Mesenchymal stem cell (in vitro differentiated cells and primary cell): ENCODE data around the gene LIN7B.
"Not testable (repeated sequence)": the region's sequence is repeated elsewhere in the genome, so short reads cannot be mapped to it uniquely, and the experiment has no call there.

Experiments
- DNase-seq: peaks from one replicate; pipeline ENCODE4 v3.0.0-alpha.2; 2013
- H2AFZ ChIP-seq: one replicate; pipeline ENCODE4 v1.6.1; 2013; ENCODE audit warnings: low read depth, mild to moderate bottlenecking, control low read depth, inconsistent platforms, low read length, moderate library complexity
- H2AK5ac ChIP-seq: 2 replicates; pipeline ENCODE4 v1.6.1; 2013; ENCODE audit warnings: low read length, moderate library complexity, mild to moderate bottlenecking, inconsistent platforms; ENCODE audit not compliant: severe bottlenecking
- H2BK120ac ChIP-seq: one replicate; pipeline ENCODE4 v1.6.1; 2013; ENCODE audit warnings: low read depth, mild to moderate bottlenecking, inconsistent platforms, low read length, moderate library complexity
- H2BK12ac ChIP-seq, 2 experiments: one replicate each; pipeline ENCODE4 v1.6.1; 2013; ENCODE audit warnings: inconsistent platforms in 2 of 2, low read length in 2 of 2, mild to moderate bottlenecking in 2 of 2, moderate library complexity in 2 of 2, control low read depth in 1 of 2
- H2BK15ac ChIP-seq: one replicate; pipeline ENCODE4 v1.6.1; 2013; ENCODE audit warnings: mild to moderate bottlenecking, low read depth, inconsistent platforms; ENCODE audit not compliant: poor library complexity, severe bottlenecking
- H2BK5ac ChIP-seq: 2 replicates; pipeline ENCODE4 v1.6.1; 2013; ENCODE audit warnings: low read depth, mild to moderate bottlenecking, low read length, control low read depth, inconsistent platforms; ENCODE audit not compliant: poor library complexity, severe bottlenecking
- H3K14ac ChIP-seq, 2 experiments: one replicate each; pipeline ENCODE4 v1.6.1; 2013; ENCODE audit warnings: inconsistent platforms in 2 of 2, low read length in 2 of 2, control low read depth in 1 of 2, mild to moderate bottlenecking in 1 of 2, moderate library complexity in 1 of 2
- H3K18ac ChIP-seq, 2 experiments: one replicate each; pipeline ENCODE4 v1.6.1; 2013; ENCODE audit warnings: inconsistent platforms in 2 of 2, low read length in 2 of 2, control low read depth in 1 of 2, low read depth in 1 of 2, mild to moderate bottlenecking in 1 of 2
- H3K23ac ChIP-seq, 2 experiments: one replicate each; pipeline ENCODE4 v1.6.1; 2013; ENCODE audit warnings: inconsistent platforms in 2 of 2, low read length in 2 of 2, mild to moderate bottlenecking in 2 of 2, moderate library complexity in 2 of 2, control low read depth in 1 of 2
- H3K27ac ChIP-seq: 2 replicates; pipeline ENCODE4 v1.5.1; 2013; ENCODE audit warnings: mild to moderate bottlenecking, moderate library complexity, low read length, control low read depth, inconsistent platforms; ENCODE audit not compliant: poor library complexity, severe bottlenecking
- H3K27me3 ChIP-seq, 2 experiments: 2 replicates each; pipeline versions ENCODE4 v1.6.1 to v1.7.0; 2013; ENCODE audit warnings: low read length in 2 of 2, mild to moderate bottlenecking in 2 of 2, moderate library complexity in 2 of 2, control low read depth in 1 of 2, inconsistent platforms in 1 of 2; ENCODE audit not compliant: control insufficient read depth in 1 of 2, insufficient read depth in 1 of 2
- H3K36me3 ChIP-seq, 2 experiments: 2 replicates each; pipeline versions ENCODE4 v1.6.1 to v1.7.0; 2013; ENCODE audit warnings: low read length in 2 of 2, control low read depth in 1 of 2, inconsistent platforms in 1 of 2, low read depth in 1 of 2, mild to moderate bottlenecking in 1 of 2; ENCODE audit not compliant: insufficient read depth in 2 of 2, control insufficient read depth in 1 of 2
- H3K4ac ChIP-seq, 2 experiments: one replicate each; pipeline ENCODE4 v1.6.1; 2013; ENCODE audit warnings: inconsistent platforms in 2 of 2, low read length in 2 of 2, mild to moderate bottlenecking in 2 of 2, moderate library complexity in 2 of 2, control low read depth in 1 of 2, low read depth in 1 of 2
- H3K4me1 ChIP-seq: 2 replicates; pipeline ENCODE4 v1.6.1; 2013; ENCODE audit warnings: low read depth, low read length, control low read depth; ENCODE audit not compliant: control insufficient read depth, insufficient read depth
- H3K4me2 ChIP-seq: 2 replicates; pipeline ENCODE4 v1.6.1; 2013; ENCODE audit warnings: low read length, mild to moderate bottlenecking, inconsistent platforms; ENCODE audit not compliant: poor library complexity, severe bottlenecking
- H3K4me3 ChIP-seq, 2 experiments: 2 replicates each; pipeline versions ENCODE4 v1.5.1 to v1.7.0; 2013; ENCODE audit warnings: low read length in 2 of 2, mild to moderate bottlenecking in 2 of 2, control low read depth in 1 of 2, low read depth in 1 of 2; ENCODE audit not compliant: insufficient read depth in 1 of 2
- H3K79me1 ChIP-seq: replicated peaks from 2 replicates; pipeline ENCODE4 v1.6.1; 2013; ENCODE audit warnings: mild to moderate bottlenecking, control low read depth, low read length, inconsistent platforms; ENCODE audit not compliant: poor library complexity, severe bottlenecking
- H3K9ac ChIP-seq: 2 replicates; pipeline ENCODE4 v1.7.0; 2013; ENCODE audit warnings: mild to moderate bottlenecking, low read length, moderate library complexity
- H3K9me3 ChIP-seq: 2 replicates; pipeline ENCODE4 v1.7.0; 2013; ENCODE audit warnings: mild to moderate bottlenecking, low read length; ENCODE audit not compliant: control insufficient read depth
- H4K8ac ChIP-seq: one replicate; pipeline ENCODE4 v1.6.1; 2013; ENCODE audit warnings: inconsistent platforms, mild to moderate bottlenecking, low read length, moderate library complexity
- H4K91ac ChIP-seq: one replicate; pipeline ENCODE4 v1.6.1; 2013; ENCODE audit warnings: mild to moderate bottlenecking, low read length, inconsistent platforms
- WGBS: methylation state at CpG from one replicate; pipeline ENCODE4 v1.1.7; 2013; ENCODE audit warnings: mixed read lengths; 5-methylcytosine and 5-hydroxymethylcytosine counted together

The LIN7B gene

GRCh38 chr19:49073514-49074378 is 40.4 kb upstream of the LIN7B start:
- Histone ChIP-seq H2BK15ac (no peak overlapping the region), H3K4ac (no peak overlapping the region), H3K4me2 (no peak overlapping the region), H3K79me1 (no peaks in the 10 kb centered on the region), H3K27me3 (peaks cover 47 to 50% of the 10 kb centered on the region in 2 experiments), H2AFZ (no peak overlapping the region), H4K91ac (no peak overlapping the region), H3K9ac (no peak overlapping the region), H3K23ac (no peak overlapping the region), H3K4me3 (no peak overlapping the region), H4K8ac (no peak overlapping the region), H2BK120ac (no peak overlapping the region), H2BK12ac (no peak overlapping the region), H3K14ac (no peak overlapping the region), H2AK5ac (no peak overlapping the region), H3K9me3 (peaks cover 5% of the 10 kb centered on the region), H3K36me3 (no peaks in the 10 kb centered on the region), H3K4me1 (peaks cover 9% of the 10 kb centered on the region), H3K27ac (no peak overlapping the region), H2BK5ac (no peak overlapping the region), H3K18ac (no peak overlapping the region)
- no peak for DNase-seq
- WGBS, result 91% methylated on average over 20 of the region's 23 CpGs

- not testable (repeated sequence) for H3K9ac ChIP-seq, H2AK5ac ChIP-seq, H3K4me1 ChIP-seq, H4K8ac ChIP-seq, H3K27ac ChIP-seq, H3K36me3 ChIP-seq, H2BK15ac ChIP-seq, H2BK120ac ChIP-seq, H3K9me3 ChIP-seq, H3K79me1 ChIP-seq, H2AFZ ChIP-seq, H2BK12ac ChIP-seq, H3K4me3 ChIP-seq, H2BK5ac ChIP-seq, H3K14ac ChIP-seq, H3K4ac ChIP-seq, H3K23ac ChIP-seq, H3K4me2 ChIP-seq, H4K91ac ChIP-seq, H3K18ac ChIP-seq
- 21% methylated on average over 7 of the region's 9 CpGs for WGBS
- peak; percentile 59 for DNase-seq
- peaks cover 36 to 39% of the 10 kb centered on the region in 2 experiments for H3K27me3 ChIP-seq
Measured at GRCh38 chr19:49074869-49075268, 39.3 kb upstream of the LIN7B start.

GRCh38 chr19:49080392-49080791 is 33.8 kb upstream of the LIN7B start:
- no peak overlapping the region for H3K4ac ChIP-seq
- H4K8ac ChIP-seq, result no peak overlapping the region
- no peak overlapping the region for H3K9ac ChIP-seq
- no peak overlapping the region for H3K23ac ChIP-seq
- H3K79me1 ChIP-seq, result no peaks in the 10 kb centered on the region
- no peak overlapping the region for H4K91ac ChIP-seq
- no peak overlapping the region for H2BK5ac ChIP-seq
- WGBS, result 97% methylated on average over 3 of the region's 4 CpGs
- no peak overlapping the region for H2BK15ac ChIP-seq
- H3K36me3 ChIP-seq, result no peaks in the 10 kb centered on the region
- peaks cover 3% of the 10 kb centered on the region for H3K4me1 ChIP-seq
- H3K14ac ChIP-seq, result no peak overlapping the region
- no peak for DNase-seq
- H3K4me3 ChIP-seq, result no peak overlapping the region
- H2BK120ac ChIP-seq, result no peak overlapping the region
- H3K27ac ChIP-seq, result no peak overlapping the region
- no peak overlapping the region for H3K4me2 ChIP-seq
- H3K18ac ChIP-seq, result no peak overlapping the region
- H2AK5ac ChIP-seq, result no peak overlapping the region
- H3K9me3 ChIP-seq, result no peaks in the 10 kb centered on the region
- H2BK12ac ChIP-seq, result no peak overlapping the region
- H2AFZ ChIP-seq, result no peak overlapping the region
- no peaks in the 10 kb centered on the region for H3K27me3 ChIP-seq

GRCh38 chr19:49081273-49081672 is 32.9 kb upstream of the LIN7B start:
- Histone ChIP-seq H3K79me1 (no peaks in the 10 kb centered on the region), H3K4me3 (no peak overlapping the region), H3K27ac (no peak overlapping the region), H2BK15ac (no peak overlapping the region), H2BK5ac (no peak overlapping the region), H2AK5ac (no peak overlapping the region), H3K9me3 (no peaks in the 10 kb centered on the region), H2BK120ac (no peak overlapping the region), H3K27me3 (no peaks in the 10 kb centered on the region), H3K23ac (no peak overlapping the region), H4K91ac (no peak overlapping the region), H3K4me2 (no peak overlapping the region), H2BK12ac (no peak overlapping the region), H3K36me3 (peaks cover 0 to under 1% of the 10 kb centered on the region in 2 experiments), H2AFZ (no peak overlapping the region), H3K14ac (no peak overlapping the region), H3K4ac (no peak overlapping the region), H4K8ac (no peak overlapping the region), H3K4me1 (peaks cover 4% of the 10 kb centered on the region), H3K9ac (no peak overlapping the region), H3K18ac (no peak overlapping the region)
- no peak for DNase-seq
- 75% methylated on average over 1 of the region's 1 CpG for WGBS
